Ishikawa (cell line): ENCODE results near the gene YIF1A.

Experiments
- CEBPB ChIP-seq: IDR thresholded peaks from 2 replicates; pipeline ENCODE4 v1.6.1; 2012
- EGR1 ChIP-seq: IDR thresholded peaks from 2 replicates; pipeline ENCODE4 v1.6.1; 2012
- EP300 ChIP-seq: IDR thresholded peaks from 2 replicates; pipeline ENCODE4 v1.6.1; 2012; ENCODE audit warnings: borderline replicate concordance
- FOXM1 ChIP-seq: IDR thresholded peaks from 2 replicates; pipeline ENCODE4 v1.6.1; 2012; ENCODE audit warnings: low read depth, borderline replicate concordance
- NFIC ChIP-seq: IDR thresholded peaks from 2 replicates; pipeline ENCODE4 v1.6.1; 2012
- TAF1 ChIP-seq: IDR thresholded peaks from 2 replicates; pipeline ENCODE4 v1.6.1; 2012; ENCODE audit warnings: low read depth, mild to moderate bottlenecking
- YY1 ChIP-seq: IDR thresholded peaks from 2 replicates; pipeline ENCODE4 v1.6.1; 2012; ENCODE audit warnings: low read depth
- TF ChIP-seq, protein P1 (sequence below): IDR thresholded peaks from 2 replicates; pipeline ENCODE4 v1.6.1; 2012; ENCODE audit warnings: low read depth, mild to moderate bottlenecking
- TF ChIP-seq, protein P2 (sequence below): IDR thresholded peaks from 2 replicates; pipeline ENCODE4 v1.6.1; 2012

DNA sequence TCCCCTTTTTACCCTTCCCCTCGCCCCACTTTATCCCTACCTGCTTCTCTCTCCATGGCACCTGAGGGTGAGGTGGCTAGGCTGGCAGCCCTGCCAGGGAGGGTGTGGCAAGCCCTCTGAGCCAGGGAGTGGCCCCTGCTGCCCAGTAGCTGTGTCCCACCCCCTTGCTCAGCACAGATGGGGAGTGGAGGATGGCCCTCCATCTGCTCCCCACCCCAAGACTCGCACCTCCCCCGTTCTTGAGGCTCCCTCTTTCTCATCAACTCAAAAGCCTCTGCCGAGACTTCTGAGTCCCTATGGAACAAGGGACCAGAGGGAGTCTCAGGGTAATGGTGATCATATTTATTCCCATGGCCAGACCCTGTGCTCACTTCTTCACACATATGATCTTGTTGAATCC is 4.4 kb upstream of the YIF1A start:
- TF ChIP-seq FOXM1 (no peak), EGR1 (no peak), YY1 (no peak), EP300 (no peak), TAF1 (no peak), CEBPB (no peak), NFIC (no peak)
- TF ChIP-seq, protein P1, sequence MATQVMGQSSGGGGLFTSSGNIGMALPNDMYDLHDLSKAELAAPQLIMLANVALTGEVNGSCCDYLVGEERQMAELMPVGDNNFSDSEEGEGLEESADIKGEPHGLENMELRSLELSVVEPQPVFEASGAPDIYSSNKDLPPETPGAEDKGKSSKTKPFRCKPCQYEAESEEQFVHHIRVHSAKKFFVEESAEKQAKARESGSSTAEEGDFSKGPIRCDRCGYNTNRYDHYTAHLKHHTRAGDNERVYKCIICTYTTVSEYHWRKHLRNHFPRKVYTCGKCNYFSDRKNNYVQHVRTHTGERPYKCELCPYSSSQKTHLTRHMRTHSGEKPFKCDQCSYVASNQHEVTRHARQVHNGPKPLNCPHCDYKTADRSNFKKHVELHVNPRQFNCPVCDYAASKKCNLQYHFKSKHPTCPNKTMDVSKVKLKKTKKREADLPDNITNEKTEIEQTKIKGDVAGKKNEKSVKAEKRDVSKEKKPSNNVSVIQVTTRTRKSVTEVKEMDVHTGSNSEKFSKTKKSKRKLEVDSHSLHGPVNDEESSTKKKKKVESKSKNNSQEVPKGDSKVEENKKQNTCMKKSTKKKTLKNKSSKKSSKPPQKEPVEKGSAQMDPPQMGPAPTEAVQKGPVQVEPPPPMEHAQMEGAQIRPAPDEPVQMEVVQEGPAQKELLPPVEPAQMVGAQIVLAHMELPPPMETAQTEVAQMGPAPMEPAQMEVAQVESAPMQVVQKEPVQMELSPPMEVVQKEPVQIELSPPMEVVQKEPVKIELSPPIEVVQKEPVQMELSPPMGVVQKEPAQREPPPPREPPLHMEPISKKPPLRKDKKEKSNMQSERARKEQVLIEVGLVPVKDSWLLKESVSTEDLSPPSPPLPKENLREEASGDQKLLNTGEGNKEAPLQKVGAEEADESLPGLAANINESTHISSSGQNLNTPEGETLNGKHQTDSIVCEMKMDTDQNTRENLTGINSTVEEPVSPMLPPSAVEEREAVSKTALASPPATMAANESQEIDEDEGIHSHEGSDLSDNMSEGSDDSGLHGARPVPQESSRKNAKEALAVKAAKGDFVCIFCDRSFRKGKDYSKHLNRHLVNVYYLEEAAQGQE, result no peak
- TF ChIP-seq, protein P2, sequence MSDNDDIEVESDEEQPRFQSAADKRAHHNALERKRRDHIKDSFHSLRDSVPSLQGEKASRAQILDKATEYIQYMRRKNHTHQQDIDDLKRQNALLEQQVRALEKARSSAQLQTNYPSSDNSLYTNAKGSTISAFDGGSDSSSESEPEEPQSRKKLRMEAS, result no peak
